Progenitor cell of endocrine pancreas (in vitro differentiated cells): ENCODE data around the gene PAFAH2. TPM values are rescaled to one million over a fixed set of nuclear protein-coding genes. Genes with fewer than 3 reads are reported as not detected.

Experiments used
- DNase-seq: peaks from one replicate; pipeline ENCODE4 v3.0.0; 2021; ENCODE audit warnings: low spot score; ENCODE audit not compliant: unreplicated experiment
- H3K27ac Mint-ChIP-seq: 2 replicates; pipeline ENCODE4 v1.8.0; 2021; ENCODE audit warnings: mild to moderate bottlenecking, moderate library complexity, mixed read lengths
- H3K27me3 Mint-ChIP-seq: 2 replicates; pipeline ENCODE4 v1.8.0; 2021; ENCODE audit warnings: mixed read lengths
- H3K36me3 Mint-ChIP-seq: 2 replicates; pipeline ENCODE4 v1.8.0; 2022; ENCODE audit warnings: mixed read lengths; ENCODE audit not compliant: insufficient read depth
- H3K4me1 Mint-ChIP-seq: 2 replicates; pipeline ENCODE4 v1.8.0; 2021; ENCODE audit warnings: low read depth, mixed read lengths
- H3K4me3 Mint-ChIP-seq: 2 replicates; pipeline ENCODE4 v1.8.0; 2021; ENCODE audit warnings: low read depth, mild to moderate bottlenecking, moderate library complexity, mixed read lengths
- H3K9me3 Mint-ChIP-seq: 2 replicates; pipeline ENCODE4 v1.8.0; 2021; ENCODE audit warnings: low read depth, mixed read lengths
- total RNA-seq: library from RNA; stranded (reverse); gene quantifications from 2 replicates; pipeline ENCODE4 v1.2.1, GENCODE V29; 2021
- TF ChIP-seq, protein P1 (sequence below): fragments of 200-600 bp; sonication (generic); IDR thresholded peaks from one replicate; pipeline ENCODE4 v1.5.0; 2021; ENCODE audit warnings: antibody characterized with exemption, mild to moderate bottlenecking; ENCODE audit not compliant: unreplicated experiment

PAFAH2 gene
- total RNA-seq, 1 donor from 2014 or later: 12.8 TPM

GRCh38 chr1:25977801-25978200, 20.1 kb downstream of the PAFAH2 start:
- no peak for DNase-seq
- H3K27me3 Mint-ChIP-seq: no peaks in the 10 kb centered on the region
- no peaks in the 10 kb centered on the region for H3K9me3 Mint-ChIP-seq
- no peak overlapping the region for H3K27ac Mint-ChIP-seq
- TF ChIP-seq, protein P1, sequence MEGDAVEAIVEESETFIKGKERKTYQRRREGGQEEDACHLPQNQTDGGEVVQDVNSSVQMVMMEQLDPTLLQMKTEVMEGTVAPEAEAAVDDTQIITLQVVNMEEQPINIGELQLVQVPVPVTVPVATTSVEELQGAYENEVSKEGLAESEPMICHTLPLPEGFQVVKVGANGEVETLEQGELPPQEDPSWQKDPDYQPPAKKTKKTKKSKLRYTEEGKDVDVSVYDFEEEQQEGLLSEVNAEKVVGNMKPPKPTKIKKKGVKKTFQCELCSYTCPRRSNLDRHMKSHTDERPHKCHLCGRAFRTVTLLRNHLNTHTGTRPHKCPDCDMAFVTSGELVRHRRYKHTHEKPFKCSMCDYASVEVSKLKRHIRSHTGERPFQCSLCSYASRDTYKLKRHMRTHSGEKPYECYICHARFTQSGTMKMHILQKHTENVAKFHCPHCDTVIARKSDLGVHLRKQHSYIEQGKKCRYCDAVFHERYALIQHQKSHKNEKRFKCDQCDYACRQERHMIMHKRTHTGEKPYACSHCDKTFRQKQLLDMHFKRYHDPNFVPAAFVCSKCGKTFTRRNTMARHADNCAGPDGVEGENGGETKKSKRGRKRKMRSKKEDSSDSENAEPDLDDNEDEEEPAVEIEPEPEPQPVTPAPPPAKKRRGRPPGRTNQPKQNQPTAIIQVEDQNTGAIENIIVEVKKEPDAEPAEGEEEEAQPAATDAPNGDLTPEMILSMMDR: no peak
- peaks cover 37% of the 10 kb centered on the region for H3K36me3 Mint-ChIP-seq
- H3K4me1 Mint-ChIP-seq: no peaks in the 10 kb centered on the region
- no peak overlapping the region for H3K4me3 Mint-ChIP-seq

DNA sequence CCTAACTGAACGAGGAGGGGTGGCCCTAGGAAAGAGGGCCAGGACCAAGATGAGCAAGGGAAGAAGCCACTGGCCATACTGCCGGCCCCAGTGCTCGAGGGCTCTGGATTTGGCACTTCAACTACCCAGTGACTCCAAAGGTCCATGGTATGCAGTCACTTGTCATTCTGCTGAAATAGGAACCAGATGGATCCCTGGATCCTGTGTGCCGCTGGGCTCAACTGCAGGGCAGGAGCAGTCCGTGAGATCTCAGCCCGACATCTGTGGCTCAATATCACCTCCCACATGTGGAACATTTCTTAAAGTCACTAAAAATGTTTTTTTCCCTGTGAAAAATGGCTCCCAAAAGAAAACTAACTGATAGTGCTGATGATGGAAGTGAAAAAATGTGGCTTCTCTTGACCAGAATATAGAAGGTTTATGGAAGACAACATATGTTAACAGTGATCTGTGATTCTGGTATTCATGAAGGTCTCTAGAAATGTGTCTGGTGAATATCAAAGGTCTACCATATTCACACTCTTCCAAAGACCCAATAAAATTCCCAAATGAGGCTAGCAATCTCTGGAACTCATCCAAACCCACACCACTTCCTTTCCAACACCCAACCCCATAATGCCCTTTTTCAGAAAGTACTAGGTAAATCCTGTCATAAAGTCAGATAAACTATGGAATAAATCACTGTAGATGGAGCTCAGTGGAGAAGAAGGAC, 24.1 kb downstream of the PAFAH2 start:
- TF ChIP-seq, protein P1: no peak
- Mint-ChIP-seq H3K4me3 (no peak overlapping the region), H3K36me3 (peaks cover 35% of the 10 kb centered on the region), H3K27me3 (no peaks in the 10 kb centered on the region), H3K27ac (no peak overlapping the region), H3K9me3 (no peaks in the 10 kb centered on the region), H3K4me1 (no peaks in the 10 kb centered on the region)
- no peak for DNase-seq

DNA sequence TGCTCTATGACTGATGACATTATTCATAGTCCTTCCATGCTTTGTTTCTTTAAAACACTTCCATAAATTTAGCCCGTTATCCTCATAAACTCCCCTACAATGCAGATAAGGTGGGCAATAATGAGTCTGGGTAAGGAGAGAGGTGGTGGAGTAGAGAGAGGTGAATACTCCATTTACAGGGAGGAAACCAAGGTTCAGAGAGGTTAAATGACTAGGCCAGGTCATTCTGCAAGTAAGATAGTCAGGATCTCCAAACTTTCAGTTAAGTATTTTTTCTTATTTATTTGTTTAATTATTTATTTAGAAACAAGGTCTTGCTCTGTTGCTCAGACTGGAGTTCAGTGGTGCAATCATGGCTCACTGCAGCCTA, 26.1 kb downstream of the PAFAH2 start:
- Mint-ChIP-seq H3K27ac (no peak overlapping the region), H3K36me3 (peaks cover 43% of the 10 kb centered on the region)
- DNase-seq: no peak

DNA sequence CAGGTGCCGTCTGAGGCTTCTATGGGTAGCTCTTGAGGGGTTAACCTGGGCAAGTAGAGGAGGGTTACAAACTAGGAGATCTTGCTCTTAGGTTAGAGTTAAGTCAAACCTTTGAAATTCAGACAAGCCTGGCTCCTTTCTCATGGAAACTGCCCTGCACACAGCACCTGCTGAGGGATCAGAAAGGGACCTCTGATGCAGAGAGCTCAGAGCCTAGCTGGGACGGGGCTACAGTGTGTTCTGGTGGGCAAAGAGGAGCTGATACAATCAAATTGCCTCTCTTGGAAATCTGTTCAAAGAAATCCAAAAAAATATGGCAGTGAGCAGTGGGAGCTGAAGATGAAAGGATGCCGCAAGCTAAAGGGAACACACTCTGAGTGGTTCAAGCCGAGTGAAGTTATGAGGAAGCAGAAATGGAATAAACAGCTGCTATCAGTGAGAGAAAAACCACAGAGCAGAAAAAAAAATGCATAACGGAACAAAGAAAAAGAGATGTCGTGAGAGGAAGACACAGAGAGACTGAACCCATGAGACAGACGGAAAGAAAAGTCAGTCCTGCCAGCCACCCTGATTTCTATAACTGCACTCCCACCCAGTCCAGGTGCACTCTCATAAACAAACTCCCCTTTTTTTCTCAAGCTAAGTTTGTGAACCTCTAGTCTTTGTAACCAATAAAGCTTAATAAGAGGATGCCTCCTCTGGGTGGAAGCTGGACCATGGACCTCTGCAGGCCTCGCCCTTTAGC, 26.6 kb downstream of the PAFAH2 start:
- Mint-ChIP-seq H3K36me3 (peaks cover 40% of the 10 kb centered on the region), H3K4me1 (no peaks in the 10 kb centered on the region), H3K9me3 (no peaks in the 10 kb centered on the region), H3K27me3 (no peaks in the 10 kb centered on the region), H3K27ac (no peak overlapping the region), H3K4me3 (no peak overlapping the region)
- no peak for DNase-seq
- TF ChIP-seq, protein P1: no peak

More for the DNA sequence above, 26.1 kb downstream of the PAFAH2 start:
- Mint-ChIP-seq H3K4me1 (no peaks in the 10 kb centered on the region), H3K4me3 (no peak overlapping the region), H3K27me3 (no peaks in the 10 kb centered on the region), H3K9me3 (no peaks in the 10 kb centered on the region)
- TF ChIP-seq, protein P1: no peak

DNA sequence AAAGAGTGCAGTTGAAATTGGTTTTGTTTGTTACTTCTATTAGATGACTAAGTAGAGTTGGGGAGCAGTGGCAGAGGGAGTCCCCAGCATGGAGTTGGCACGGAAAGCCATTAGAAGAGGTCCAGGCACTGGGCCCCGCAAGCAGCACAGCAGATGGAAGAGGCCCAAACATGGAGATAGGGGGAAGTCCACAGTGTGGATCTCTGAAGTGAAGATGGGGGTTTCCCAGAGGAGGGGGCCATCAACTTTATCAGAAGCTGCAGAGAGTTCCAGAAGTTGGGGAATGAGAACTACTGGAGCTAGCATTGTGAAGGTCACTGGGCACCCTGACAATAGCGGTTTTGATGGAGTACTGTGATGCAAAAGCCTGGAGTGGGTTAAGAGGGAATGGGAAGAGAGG, 30.6 kb downstream of the PAFAH2 start:
- no peaks in the 10 kb centered on the region for H3K27me3 Mint-ChIP-seq
- no peaks in the 10 kb centered on the region for H3K9me3 Mint-ChIP-seq
- TF ChIP-seq, protein P1: no peak
- no peak overlapping the region for H3K4me3 Mint-ChIP-seq
- H3K36me3 Mint-ChIP-seq: peaks cover 38% of the 10 kb centered on the region
- no peak overlapping the region for H3K27ac Mint-ChIP-seq
- DNase-seq: no peak
- no peaks in the 10 kb centered on the region for H3K4me1 Mint-ChIP-seq
